DND-41 (cell line): ENCODE measurements around the gene ZNF462.

ENCODE experiments used
- EZH2 ChIP-seq: IDR thresholded peaks from 3 replicates; pipeline ENCODE4 v1.6.1; 2012; ENCODE audit warnings: borderline replicate concordance, low read depth, mild to moderate bottlenecking, moderate library complexity, low read length, inconsistent platforms; ENCODE audit not compliant: severe bottlenecking
- TF ChIP-seq, protein P1 (sequence below): IDR thresholded peaks from 2 replicates; pipeline ENCODE4 v1.5.1; 2012; ENCODE audit warnings: borderline replicate concordance, low read length, moderate library complexity, mild to moderate bottlenecking; ENCODE audit not compliant: poor library complexity, severe bottlenecking; ENCODE audit errors: extremely low read depth

DNA sequence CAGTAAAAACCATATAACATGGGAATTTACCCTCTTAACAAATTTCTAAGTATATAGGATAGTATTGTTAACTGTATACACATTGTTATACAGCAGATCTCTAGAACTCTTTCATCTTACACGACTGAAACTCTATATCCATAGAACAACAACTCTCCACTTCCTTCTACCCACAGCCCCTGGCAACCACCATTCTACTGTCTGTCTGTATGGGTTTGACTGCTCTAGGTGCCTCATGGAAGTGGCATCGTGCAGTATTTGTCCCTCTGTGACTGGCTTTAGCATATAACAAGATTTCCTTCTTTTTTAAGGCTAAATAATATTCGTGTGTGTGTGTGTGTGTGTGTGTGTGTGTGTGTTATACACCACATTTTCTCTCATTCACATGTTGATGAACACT is 100.7 kb downstream of the ZNF462 start:
- TF ChIP-seq, protein P1, sequence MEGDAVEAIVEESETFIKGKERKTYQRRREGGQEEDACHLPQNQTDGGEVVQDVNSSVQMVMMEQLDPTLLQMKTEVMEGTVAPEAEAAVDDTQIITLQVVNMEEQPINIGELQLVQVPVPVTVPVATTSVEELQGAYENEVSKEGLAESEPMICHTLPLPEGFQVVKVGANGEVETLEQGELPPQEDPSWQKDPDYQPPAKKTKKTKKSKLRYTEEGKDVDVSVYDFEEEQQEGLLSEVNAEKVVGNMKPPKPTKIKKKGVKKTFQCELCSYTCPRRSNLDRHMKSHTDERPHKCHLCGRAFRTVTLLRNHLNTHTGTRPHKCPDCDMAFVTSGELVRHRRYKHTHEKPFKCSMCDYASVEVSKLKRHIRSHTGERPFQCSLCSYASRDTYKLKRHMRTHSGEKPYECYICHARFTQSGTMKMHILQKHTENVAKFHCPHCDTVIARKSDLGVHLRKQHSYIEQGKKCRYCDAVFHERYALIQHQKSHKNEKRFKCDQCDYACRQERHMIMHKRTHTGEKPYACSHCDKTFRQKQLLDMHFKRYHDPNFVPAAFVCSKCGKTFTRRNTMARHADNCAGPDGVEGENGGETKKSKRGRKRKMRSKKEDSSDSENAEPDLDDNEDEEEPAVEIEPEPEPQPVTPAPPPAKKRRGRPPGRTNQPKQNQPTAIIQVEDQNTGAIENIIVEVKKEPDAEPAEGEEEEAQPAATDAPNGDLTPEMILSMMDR = no peak
- no peak for TF ChIP-seq EZH2
